Measurements from ENCODE around the gene PSMD8.

Gene PSMD8

DNA sequence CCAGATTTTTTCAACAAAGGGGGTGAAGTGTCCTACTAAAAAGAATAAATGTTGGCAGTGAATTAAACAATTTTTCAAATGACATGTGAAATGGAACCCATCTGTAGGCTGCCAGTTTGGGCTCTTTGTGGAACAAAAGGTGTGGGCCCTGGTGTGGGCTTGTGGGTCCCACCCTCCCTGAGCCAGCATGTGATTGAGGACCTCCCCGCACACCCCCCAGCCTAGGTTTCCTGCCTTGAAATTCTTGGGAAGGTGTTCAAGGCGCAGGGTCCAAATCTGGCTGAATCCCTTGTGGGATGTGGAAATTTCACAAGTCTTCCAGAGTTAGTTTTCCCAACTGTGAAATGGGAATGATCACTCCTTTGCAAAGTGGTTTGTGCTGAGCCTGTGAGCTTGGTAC, 9.4 kb downstream of the PSMD8 start:
- TF ChIP-seq, protein P1, sequence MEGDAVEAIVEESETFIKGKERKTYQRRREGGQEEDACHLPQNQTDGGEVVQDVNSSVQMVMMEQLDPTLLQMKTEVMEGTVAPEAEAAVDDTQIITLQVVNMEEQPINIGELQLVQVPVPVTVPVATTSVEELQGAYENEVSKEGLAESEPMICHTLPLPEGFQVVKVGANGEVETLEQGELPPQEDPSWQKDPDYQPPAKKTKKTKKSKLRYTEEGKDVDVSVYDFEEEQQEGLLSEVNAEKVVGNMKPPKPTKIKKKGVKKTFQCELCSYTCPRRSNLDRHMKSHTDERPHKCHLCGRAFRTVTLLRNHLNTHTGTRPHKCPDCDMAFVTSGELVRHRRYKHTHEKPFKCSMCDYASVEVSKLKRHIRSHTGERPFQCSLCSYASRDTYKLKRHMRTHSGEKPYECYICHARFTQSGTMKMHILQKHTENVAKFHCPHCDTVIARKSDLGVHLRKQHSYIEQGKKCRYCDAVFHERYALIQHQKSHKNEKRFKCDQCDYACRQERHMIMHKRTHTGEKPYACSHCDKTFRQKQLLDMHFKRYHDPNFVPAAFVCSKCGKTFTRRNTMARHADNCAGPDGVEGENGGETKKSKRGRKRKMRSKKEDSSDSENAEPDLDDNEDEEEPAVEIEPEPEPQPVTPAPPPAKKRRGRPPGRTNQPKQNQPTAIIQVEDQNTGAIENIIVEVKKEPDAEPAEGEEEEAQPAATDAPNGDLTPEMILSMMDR (IDR thresholded peaks at IDR 0.05; ENCODE audit: low read depth, low read length) = no peak

DNA sequence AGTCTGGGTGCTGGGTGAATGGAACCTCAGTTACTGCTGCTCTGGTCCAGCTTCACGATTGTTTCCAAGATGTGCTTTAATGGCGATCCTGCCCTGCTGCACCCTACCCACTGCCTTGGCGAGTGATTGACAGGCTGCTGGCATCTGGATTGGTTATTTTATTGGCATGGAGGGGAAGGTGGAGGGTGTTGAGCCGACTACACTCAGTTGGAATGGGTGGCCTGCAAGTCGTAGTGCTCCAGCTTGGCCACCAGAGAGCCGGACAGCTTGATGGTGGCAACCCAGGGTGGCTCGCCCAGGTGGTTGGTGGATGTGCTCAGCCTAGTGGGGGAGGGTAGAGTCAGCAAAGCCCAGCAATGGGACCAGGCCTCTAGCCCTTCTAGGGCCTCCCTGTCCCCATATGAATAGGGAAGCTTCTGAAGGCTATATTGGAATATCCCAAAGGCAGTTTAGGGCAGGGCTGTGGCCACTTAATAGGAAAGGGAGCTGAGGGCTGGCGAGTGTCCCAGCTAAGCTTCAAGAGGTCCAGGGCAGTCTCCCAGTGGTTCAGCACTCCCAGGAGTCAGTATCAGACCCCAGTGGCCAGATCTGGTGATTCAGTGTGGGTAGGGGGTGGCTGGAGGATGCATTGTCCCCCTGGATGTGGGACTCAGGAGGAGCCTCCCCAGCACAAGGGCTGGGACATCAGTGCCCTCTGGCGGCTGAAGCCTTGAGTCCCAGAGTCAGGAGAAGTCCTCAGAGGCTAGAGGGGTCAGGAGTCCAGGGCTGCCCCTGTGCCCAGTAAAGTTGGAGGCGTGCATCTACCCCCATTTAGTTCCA, 10.0 kb downstream of the PSMD8 start:
- no peak overlapping the region for H3K4me3 ChIP-seq (ENCODE audit: low read depth, low read length)
- TF ChIP-seq, protein P1 (IDR thresholded peaks at IDR 0.05; ENCODE audit: low read depth, low read length) = peak; percentile 31; the same call in 1 of the 2 replicates

More for the DNA sequence above, 9.4 kb downstream of the PSMD8 start:
- no peak overlapping the region for H3K4me3 ChIP-seq (ENCODE audit: low read depth, low read length)

DNA sequence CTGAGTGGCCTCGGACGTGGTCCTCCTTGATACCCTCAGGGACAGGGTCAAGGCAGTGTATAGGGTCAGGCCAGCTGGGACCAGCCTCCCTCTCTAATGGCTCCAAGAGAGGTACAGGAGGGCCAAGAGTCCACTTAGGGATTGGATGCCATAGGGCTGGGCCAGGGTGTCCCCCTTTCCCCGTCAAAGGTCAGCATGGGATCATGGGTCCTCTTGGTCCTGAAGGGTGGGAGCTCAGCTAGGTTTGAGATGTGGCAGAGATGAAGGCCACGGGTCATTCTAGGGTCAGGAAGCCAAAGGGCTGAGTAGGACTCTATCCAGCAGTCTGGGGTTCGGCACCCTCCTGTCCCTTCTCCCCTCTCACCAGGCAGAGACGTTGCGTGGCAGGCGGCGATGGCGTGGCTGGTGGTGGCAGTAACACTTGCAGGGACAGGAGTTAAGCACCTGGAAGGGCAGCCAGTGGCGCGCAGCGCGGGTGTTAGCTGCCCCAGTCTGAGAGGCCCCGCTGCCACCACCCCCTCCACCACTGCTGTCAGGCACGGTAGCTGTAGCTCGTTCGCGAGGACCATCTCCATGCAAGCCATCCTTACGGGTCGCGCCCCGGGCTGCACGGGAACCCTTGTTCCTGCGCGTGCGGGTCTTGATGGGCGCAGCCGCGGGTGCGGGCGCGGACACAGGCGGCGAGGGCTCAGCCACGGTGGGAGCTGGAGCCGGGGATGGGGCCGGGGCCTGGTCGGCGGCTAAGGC, 10.9 kb downstream of the PSMD8 start:
- TF ChIP-seq, protein P1 (IDR thresholded peaks at IDR 0.05; ENCODE audit: low read depth, low read length) = no peak
- H3K4me3 ChIP-seq (ENCODE audit: low read depth, low read length) = no peak overlapping the region

DNA sequence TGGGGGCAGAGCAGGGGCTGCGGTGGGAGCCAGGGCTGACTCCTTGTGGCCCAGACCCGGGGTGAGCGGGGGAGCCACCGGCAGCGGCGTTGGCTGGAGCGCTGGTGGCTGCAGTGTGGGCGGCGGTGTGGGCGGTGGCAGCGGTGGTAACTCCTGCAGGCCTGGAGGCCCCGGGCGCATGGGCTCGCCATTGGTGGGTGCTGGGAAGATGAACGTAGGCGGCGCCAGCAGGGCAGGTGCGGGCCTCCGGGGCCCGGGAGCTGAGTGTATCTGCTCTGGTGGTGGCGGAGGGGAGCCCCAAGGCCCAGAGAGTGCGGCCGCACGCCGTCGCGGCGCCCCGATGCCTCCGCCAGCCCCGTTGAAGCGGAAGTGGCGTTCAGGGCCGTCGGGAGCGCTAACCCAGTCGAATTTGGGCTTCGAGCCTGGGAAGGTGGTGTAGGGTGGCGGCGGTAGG, 11.5 kb downstream of the PSMD8 start:
- no peak overlapping the region for H3K4me3 ChIP-seq (ENCODE audit: low read depth, low read length)
- TF ChIP-seq, protein P1 (IDR thresholded peaks at IDR 0.05; ENCODE audit: low read depth, low read length) = no peak

DNA sequence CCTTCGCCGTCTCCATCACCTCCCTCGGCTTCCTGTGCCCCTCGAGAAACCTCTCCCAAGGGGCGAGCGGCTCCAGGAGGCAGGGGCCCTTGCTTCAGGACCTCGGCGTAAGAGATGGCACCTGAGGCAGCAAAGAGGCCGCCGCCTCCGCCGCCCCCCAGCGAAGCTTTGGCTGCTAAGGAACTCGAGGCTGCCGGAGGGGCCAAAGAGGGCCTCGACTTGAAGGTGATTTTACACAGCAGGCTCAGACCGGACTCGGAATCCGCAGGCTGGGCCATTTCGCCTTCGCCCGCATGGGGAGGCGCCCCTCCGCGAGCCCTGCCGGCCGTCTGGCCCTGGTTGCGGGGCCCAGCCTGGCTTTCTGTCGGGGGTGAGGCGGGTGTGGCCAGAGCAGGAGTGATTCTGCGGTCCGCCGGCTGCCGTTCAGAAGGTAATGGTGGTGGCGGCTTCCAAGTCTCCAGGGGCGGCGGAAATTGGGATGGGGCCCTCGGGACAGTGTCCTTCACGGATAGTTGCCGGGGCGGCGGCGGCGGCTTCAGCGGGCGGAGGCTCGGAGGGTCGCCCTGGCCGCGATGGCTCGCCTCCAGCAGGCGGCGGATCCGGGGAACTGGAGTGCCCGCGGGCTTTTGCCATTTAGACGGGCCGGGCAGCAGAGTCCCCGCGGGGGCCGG, 12.1 kb downstream of the PSMD8 start:
- TF ChIP-seq, protein P1 (IDR thresholded peaks at IDR 0.05; ENCODE audit: low read depth, low read length) = no peak
- no peak overlapping the region for H3K4me3 ChIP-seq (ENCODE audit: low read depth, low read length)

DNA sequence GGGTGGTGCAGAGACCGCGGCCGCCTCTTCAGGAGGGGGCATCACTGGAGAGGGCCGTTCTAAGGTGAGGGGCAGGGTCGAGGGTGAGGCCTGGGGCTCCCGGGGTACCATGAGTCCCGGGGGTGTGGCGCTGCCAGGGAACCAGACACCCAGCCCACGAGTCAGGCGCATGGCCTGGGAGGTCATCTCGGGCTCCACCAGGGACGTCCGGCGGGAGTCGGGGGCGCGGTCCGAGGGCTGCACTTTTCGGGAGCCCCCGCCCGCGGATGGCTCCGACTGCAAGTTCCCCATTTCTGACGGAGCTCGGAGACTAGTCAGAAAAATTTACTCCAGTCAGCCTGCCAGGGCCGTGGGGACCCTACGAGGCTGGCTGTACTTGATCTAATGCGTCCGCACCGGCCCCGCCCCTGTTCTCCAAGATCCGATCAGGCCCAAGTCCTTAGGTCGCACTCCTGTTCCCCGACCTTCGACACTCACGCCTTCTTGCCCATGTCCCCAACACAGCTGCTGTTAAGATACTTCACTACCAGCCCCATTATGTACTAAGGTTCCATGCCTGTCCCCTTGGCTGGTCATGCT, 12.7 kb downstream of the PSMD8 start:
- TF ChIP-seq, protein P1 (IDR thresholded peaks at IDR 0.05; ENCODE audit: low read depth, low read length) = no peak
- H3K4me3 ChIP-seq (ENCODE audit: low read depth, low read length) = peak overlapping the region; percentile 94
